Vagina (tissue), 2 donors: ENCODE measurements around the gene ZNF292.

Source experiments
- POLR2A ChIP-seq, 2 donors: fragments of 450-650 bp; IDR thresholded peaks; one replicate each; pipeline ENCODE4 v1.6.1; 2017; ENCODE audit warnings: antibody characterized with exemption in 2 of 2, mild to moderate bottlenecking in 2 of 2, moderate library complexity in 2 of 2
- POLR2AphosphoS5 ChIP-seq, 2 donors: sonication (generic); formaldehyde crosslinking; IDR thresholded peaks; one replicate each; pipeline ENCODE4 v1.9.0; 2017; ENCODE audit warnings: antibody characterized with exemption in 2 of 2, mild to moderate bottlenecking in 2 of 2, low read depth in 1 of 2; ENCODE audit not compliant: insufficient read depth in 1 of 2
- TF ChIP-seq, protein P1 (sequence below), 3 experiments: fragments of 450-650 bp in 2 of 3; fragments of 200-600 bp in 1 of 3; sonication (generic) in 1 of 3; IDR thresholded peaks; one replicate each; pipeline ENCODE4 v1.5.1; 2017 to 2019; ENCODE audit warnings: antibody characterized with exemption in 3 of 3, mild to moderate bottlenecking in 2 of 3, moderate library complexity in 2 of 3

GRCh38 chr6:87197547-87197946, 42.2 kb downstream of the ZNF292 start:
- TF ChIP-seq POLR2A (IDR thresholded peaks at IDR 0.05) (no peak), POLR2AphosphoS5 (IDR thresholded peaks at IDR 0.05; ENCODE audit: insufficient read depth in 1 of 2, low read depth in 1 of 2) (no peak)
- TF ChIP-seq, protein P1, sequence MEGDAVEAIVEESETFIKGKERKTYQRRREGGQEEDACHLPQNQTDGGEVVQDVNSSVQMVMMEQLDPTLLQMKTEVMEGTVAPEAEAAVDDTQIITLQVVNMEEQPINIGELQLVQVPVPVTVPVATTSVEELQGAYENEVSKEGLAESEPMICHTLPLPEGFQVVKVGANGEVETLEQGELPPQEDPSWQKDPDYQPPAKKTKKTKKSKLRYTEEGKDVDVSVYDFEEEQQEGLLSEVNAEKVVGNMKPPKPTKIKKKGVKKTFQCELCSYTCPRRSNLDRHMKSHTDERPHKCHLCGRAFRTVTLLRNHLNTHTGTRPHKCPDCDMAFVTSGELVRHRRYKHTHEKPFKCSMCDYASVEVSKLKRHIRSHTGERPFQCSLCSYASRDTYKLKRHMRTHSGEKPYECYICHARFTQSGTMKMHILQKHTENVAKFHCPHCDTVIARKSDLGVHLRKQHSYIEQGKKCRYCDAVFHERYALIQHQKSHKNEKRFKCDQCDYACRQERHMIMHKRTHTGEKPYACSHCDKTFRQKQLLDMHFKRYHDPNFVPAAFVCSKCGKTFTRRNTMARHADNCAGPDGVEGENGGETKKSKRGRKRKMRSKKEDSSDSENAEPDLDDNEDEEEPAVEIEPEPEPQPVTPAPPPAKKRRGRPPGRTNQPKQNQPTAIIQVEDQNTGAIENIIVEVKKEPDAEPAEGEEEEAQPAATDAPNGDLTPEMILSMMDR (IDR thresholded peaks at IDR 0.05): no peak
